IMR-90 (cell line): ENCODE measurements around the gene MMS19. TPM values are rescaled to one million over a fixed set of nuclear protein-coding genes. Genes with fewer than 3 reads are reported as not detected.

Source experiments
- ATAC-seq: fragments of 200-7000 bp; cut with Tn5 transposase; 2 replicates; pipeline ENCODE4 v1.9.1; 2020; ENCODE audit warnings: low read depth, mild to moderate bottlenecking, moderate library complexity
- BruUV-seq: library from RNA; stranded (reverse); fragments of 400-500 nt; replicated peaks from 2 replicates; lab custom pipeline; 2021; lab: Mats Ljungman, UMichigan
- CTCF ChIA-PET: fragments of 300-600 bp; formaldehyde crosslinking; extraction: SDS; loops from one replicate; lab custom pipeline; 2021; ENCODE audit warnings: antibody characterized with exemption; lab: Yijun Ruan, JAX
- POLR2A ChIA-PET: fragments of 300-600 bp; sonication (Branson Sonifier 250); formaldehyde crosslinking; loops from one replicate; lab custom pipeline; 2022; ENCODE audit warnings: antibody characterized with exemption; ENCODE audit not compliant: unreplicated experiment; lab: Charles Lee
- DNase-seq: peaks from one replicate; pipeline ENCODE4 v3.0.0; 2013
- H2AFZ ChIP-seq: replicated peaks from 2 replicates; pipeline ENCODE3; 2013; ENCODE audit warnings: low read length, mild to moderate bottlenecking; ENCODE audit not compliant: poor library complexity
- H2AK5ac ChIP-seq: 2 replicates; pipeline ENCODE4 v1.6.1; 2013; ENCODE audit warnings: low read depth, low read length, inconsistent platforms
- H2AK9ac ChIP-seq: replicated peaks from 2 replicates; pipeline ENCODE3; 2013; ENCODE audit warnings: mild to moderate bottlenecking, low read depth, low read length, moderate library complexity; ENCODE audit not compliant: poor library complexity
- H2BK120ac ChIP-seq: 2 replicates; pipeline ENCODE4 v1.6.1; 2013; ENCODE audit warnings: low read depth, low read length, inconsistent platforms
- H2BK15ac ChIP-seq: 3 replicates; pipeline ENCODE4 v1.6.1; 2013; ENCODE audit warnings: low read depth, low read length, inconsistent platforms
- H2BK20ac ChIP-seq: 2 replicates; pipeline ENCODE4 v1.6.1; 2013; ENCODE audit warnings: low read depth, mild to moderate bottlenecking, inconsistent platforms, low read length, moderate library complexity
- H2BK5ac ChIP-seq: 2 replicates; pipeline ENCODE4 v1.6.1; 2013; ENCODE audit warnings: mild to moderate bottlenecking, low read depth, low read length, inconsistent platforms; ENCODE audit not compliant: poor library complexity, severe bottlenecking
- H3K14ac ChIP-seq: replicated peaks from 2 replicates; pipeline ENCODE4 v1.6.1; 2013; ENCODE audit warnings: low read depth, low read length, inconsistent platforms
- H3K18ac ChIP-seq: 2 replicates; pipeline ENCODE4 v1.6.1; 2013; ENCODE audit warnings: low read depth, low read length, control low read depth
- H3K23ac ChIP-seq: 2 replicates; pipeline ENCODE4 v1.6.1; 2013; ENCODE audit warnings: low read depth, low read length, inconsistent platforms
- H3K27ac ChIP-seq: 2 replicates; pipeline ENCODE4 v1.5.1; 2013; ENCODE audit warnings: mild to moderate bottlenecking, control low read depth, low read length; ENCODE audit not compliant: insufficient read depth
- H3K27me3 ChIP-seq: 2 replicates; pipeline ENCODE4 v1.6.1; 2013; ENCODE audit warnings: low read length; ENCODE audit not compliant: control insufficient read depth, insufficient read depth
- H3K36me3 ChIP-seq: 2 replicates; pipeline ENCODE4 v1.6.1; 2013; ENCODE audit warnings: low read length, mixed read lengths; ENCODE audit not compliant: control insufficient read depth, insufficient read depth
- H3K4ac ChIP-seq: 2 replicates; pipeline ENCODE4 v1.6.1; 2013; ENCODE audit warnings: low read depth, low read length, inconsistent platforms
- H3K4me1 ChIP-seq: 2 replicates; pipeline ENCODE4 v1.6.1; 2013; ENCODE audit warnings: low read length, mixed read lengths; ENCODE audit not compliant: control insufficient read depth, insufficient read depth
- H3K4me2 ChIP-seq: 2 replicates; pipeline ENCODE4 v1.6.1; 2013; ENCODE audit warnings: low read depth, mild to moderate bottlenecking, control low read depth, low read length, moderate library complexity
- H3K4me3 ChIP-seq: 2 replicates; pipeline ENCODE4 v1.5.1; 2013; ENCODE audit warnings: low read depth, mild to moderate bottlenecking, control low read depth, low read length, moderate library complexity; ENCODE audit not compliant: insufficient read depth
- H3K56ac ChIP-seq: 2 replicates; pipeline ENCODE4 v1.6.1; 2013; ENCODE audit warnings: low read length, inconsistent platforms; ENCODE audit not compliant: insufficient read depth; ENCODE audit errors: extremely low read depth
- H3K79me1 ChIP-seq, 2 experiments: 2 replicates each; pipeline ENCODE4 v1.6.1; 2013; ENCODE audit warnings: low read length in 2 of 2, inconsistent platforms in 1 of 2, low read depth in 1 of 2
- H3K9ac ChIP-seq: 2 replicates; pipeline ENCODE4 v1.6.1; 2013; ENCODE audit warnings: low read depth, low read length, control low read depth
- H3K9me1 ChIP-seq: 2 replicates; pipeline ENCODE4 v1.6.1; 2013; ENCODE audit warnings: low read length, inconsistent platforms; ENCODE audit not compliant: insufficient read depth
- H3K9me3 ChIP-seq: 2 replicates; pipeline ENCODE4 v1.6.1; 2013; ENCODE audit warnings: low read length; ENCODE audit not compliant: control insufficient read depth, insufficient read depth
- H4K20me1 ChIP-seq: 2 replicates; pipeline ENCODE4 v1.6.1; 2013; ENCODE audit warnings: low read length, inconsistent platforms; ENCODE audit not compliant: insufficient read depth
- H4K5ac ChIP-seq: 2 replicates; pipeline ENCODE4 v1.6.1; 2013; ENCODE audit warnings: mild to moderate bottlenecking, low read depth, low read length, control low read depth
- H4K8ac ChIP-seq, 2 experiments: 2 replicates each; pipeline ENCODE4 v1.6.1; 2013; ENCODE audit warnings: low read depth in 2 of 2, low read length in 2 of 2, control low read depth in 1 of 2, inconsistent platforms in 1 of 2
- H4K91ac ChIP-seq: 2 replicates; pipeline ENCODE4 v1.6.1; 2013; ENCODE audit warnings: low read depth, low read length, inconsistent platforms; ENCODE audit not compliant: insufficient read depth
- BHLHE40 ChIP-seq: fragments of 150-350 bp; IDR thresholded peaks from 2 replicates; pipeline ENCODE4 v1.6.1; 2016; ENCODE audit warnings: mild to moderate bottlenecking, low read depth, low read length
- CEBPB ChIP-seq: IDR thresholded peaks from 2 replicates; pipeline ENCODE4 v1.6.1; 2012; ENCODE audit warnings: low read depth, low read length, improper control_type of control experiment
- CHD1 ChIP-seq: IDR thresholded peaks from 2 replicates; pipeline ENCODE4 v1.6.1; 2012; ENCODE audit warnings: low read depth, low read length, improper control_type of control experiment
- FOS ChIP-seq: fragments of 150-350 bp; IDR thresholded peaks from 2 replicates; pipeline ENCODE4 v1.6.1; 2016; ENCODE audit warnings: low read depth, low read length
- MAFK ChIP-seq: IDR thresholded peaks from 2 replicates; pipeline ENCODE4 v1.6.1; 2012; ENCODE audit warnings: low read depth, low read length, improper control_type of control experiment
- MAZ ChIP-seq: IDR thresholded peaks from 2 replicates; pipeline ENCODE4 v1.6.1; 2012; ENCODE audit warnings: low read depth, mild to moderate bottlenecking, low read length, improper control_type of control experiment, moderate library complexity, borderline replicate concordance
- MXI1 ChIP-seq: IDR thresholded peaks from 2 replicates; pipeline ENCODE4 v1.6.1; 2012; ENCODE audit warnings: low read depth, mild to moderate bottlenecking, low read length, moderate library complexity, borderline replicate concordance
- NFE2L2 ChIP-seq: fragments of 150-350 bp; IDR thresholded peaks from 2 replicates; pipeline ENCODE4 v1.6.1; 2016; ENCODE audit warnings: low read depth, mild to moderate bottlenecking, low read length
- POLR2A ChIP-seq: IDR thresholded peaks from 2 replicates; pipeline ENCODE4 v1.6.1; 2012; ENCODE audit warnings: mild to moderate bottlenecking, low read depth, low read length
- RAD21 ChIP-seq: IDR thresholded peaks from 2 replicates; pipeline ENCODE4 v1.6.1; 2012; ENCODE audit warnings: low read length, improper control_type of control experiment
- RCOR1 ChIP-seq: IDR thresholded peaks from 2 replicates; pipeline ENCODE4 v1.6.1; 2012; ENCODE audit warnings: mild to moderate bottlenecking, low read length, improper control_type of control experiment; ENCODE audit not compliant: insufficient replicate concordance
- RFX5 ChIP-seq: IDR thresholded peaks from 2 replicates; pipeline ENCODE4 v1.8.0; 2012; ENCODE audit warnings: low read depth, mild to moderate bottlenecking, low read length, moderate library complexity
- SMC3 ChIP-seq: fragments of 150-350 bp; IDR thresholded peaks from 2 replicates; pipeline ENCODE4 v1.6.1; 2016; ENCODE audit warnings: low read depth, mild to moderate bottlenecking, antibody characterized with exemption, low read length, moderate library complexity
- WGBS, 2 experiments: methylation state at CpG; one replicate each; pipeline versions ENCODE4 v1.1.5 to v1.1.7; 2013; ENCODE audit warnings: missing lambda C conversion rate in 2 of 2; ENCODE audit not compliant: insufficient read length in 1 of 2; ENCODE audit errors: extremely low coverage in 2 of 2; 5-methylcytosine and 5-hydroxymethylcytosine counted together
- dilution Hi-C: fragments of 300-500 bp; cut with HindIII; formaldehyde crosslinking; loops from one replicate; pipeline ENCODE4 v1.14.3; 2018; ENCODE audit warnings: low sequenced_read_pairs; ENCODE audit not compliant: unreplicated experiment
- in situ Hi-C: fragments of 300-500 bp; cut with MboI; formaldehyde crosslinking; loops from 3 replicates; pipeline ENCODE4 v1.14.3; 2019; ENCODE audit warnings: low sequenced_read_pairs, inconsistent platforms, mixed read lengths
- intact Hi-C: fragments of 100-400 bp; cut with micrococcal nuclease; formaldehyde crosslinking; loops from 2 replicates; pipeline ENCODE4 v1.10.0; 2022
- polyA plus RNA-seq, 3 experiments: library from polyadenylated mRNA; depleted of rRNA; stranded (reverse); fragments of >200 nt; gene quantifications; 2 replicates each; pipeline ENCODE4 v1.2.3, GENCODE V29; 2012; ENCODE audit warnings: low replicate concordance in 1 of 3
- total RNA-seq: library from RNA; depleted of rRNA; stranded (reverse); fragments of >200 nt; gene quantifications from 2 replicates; pipeline ENCODE4 v1.2.3, GENCODE V29; 2012
- TF ChIP-seq, protein P1 (sequence below): conservative IDR thresholded peaks from 2 replicates; pipeline ENCODE4 v1.5.1; 2012; ENCODE audit warnings: mild to moderate bottlenecking, low read depth, low read length, improper control_type of control experiment
- TF ChIP-seq, protein P2 (sequence below): fragments of 150-350 bp; IDR thresholded peaks from 2 replicates; pipeline ENCODE4 v1.6.1; 2017; ENCODE audit warnings: mild to moderate bottlenecking, antibody characterized with exemption, low read length, low read depth
- TF ChIP-seq, protein P3 (sequence below): fragments of 150-350 bp; IDR thresholded peaks from 2 replicates; pipeline ENCODE4 v1.6.1; 2016; ENCODE audit warnings: low read depth, mild to moderate bottlenecking, low read length, moderate library complexity, borderline replicate concordance

The MMS19 gene
- total and polyA plus RNA-seq, 2 of the 4 experiments (the other 2 are of a cell fraction): 70.1 to 72.7 TPM

DNA sequence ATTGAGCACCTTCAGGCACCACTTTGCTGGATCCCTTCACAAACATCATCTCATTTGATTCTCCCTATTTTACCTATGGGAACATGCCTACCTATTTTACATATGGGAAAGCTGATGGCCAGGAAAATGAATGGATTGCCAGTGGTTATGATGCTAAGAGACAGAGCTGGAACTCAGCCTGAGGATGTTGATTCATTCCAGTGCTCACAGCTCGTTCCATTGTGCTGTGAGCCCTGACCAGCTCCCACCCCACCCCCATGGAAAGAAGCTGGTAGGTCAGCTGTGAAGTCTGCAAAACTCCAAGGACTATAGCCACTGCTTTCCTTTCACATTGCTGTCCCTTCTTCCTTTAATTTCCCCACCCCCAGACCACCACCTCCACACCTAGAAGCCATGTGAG lies 10.1 kb upstream of the MMS19 start:
- Histone ChIP-seq H3K23ac (no peak overlapping the region), H3K27ac (no peak overlapping the region), H2BK5ac (no peak overlapping the region), H2AFZ (no peak overlapping the region), H3K4ac (no peak overlapping the region), H3K4me2 (no peak overlapping the region), H3K79me1 (peaks cover 40 to 88% of the 10 kb centered on the region in 2 experiments), H3K18ac (no peak overlapping the region), H4K5ac (no peak overlapping the region), H2BK20ac (no peak overlapping the region), H3K9me3 (no peaks in the 10 kb centered on the region), H2AK9ac (peak overlapping the region; percentile 79), H3K14ac (no peak overlapping the region), H3K56ac (no peak overlapping the region), H3K9me1 (peaks cover 16% of the 10 kb centered on the region), H2BK15ac (no peak overlapping the region), H3K4me3 (no peak overlapping the region), H3K27me3 (no peaks in the 10 kb centered on the region), H4K91ac (no peak overlapping the region), H2BK120ac (no peak overlapping the region), H3K9ac (no peak overlapping the region), H2AK5ac (no peak overlapping the region), H3K4me1 (peaks cover 9% of the 10 kb centered on the region), H4K20me1 (peaks cover 71% of the 10 kb centered on the region), H3K36me3 (no peaks in the 10 kb centered on the region), H4K8ac (no peak overlapping the region)
- WGBS, 2 experiments: no CpG with 5 or more reads among the region's 1 CpG
- no TSS peak for BruUV-seq
- ChIA-PET POLR2A (no interaction called here), CTCF (no interaction called here)
- in situ Hi-C loops (no loop called here), dilution Hi-C loops (no loop called here), intact Hi-C loops (no loop called here)
- DNase-seq: peak; percentile 72
- no peak for TF ChIP-seq SMC3
- TF ChIP-seq MXI1: no peak
- TF ChIP-seq RAD21: no peak
- TF ChIP-seq NFE2L2: no peak
- TF ChIP-seq, protein P1, sequence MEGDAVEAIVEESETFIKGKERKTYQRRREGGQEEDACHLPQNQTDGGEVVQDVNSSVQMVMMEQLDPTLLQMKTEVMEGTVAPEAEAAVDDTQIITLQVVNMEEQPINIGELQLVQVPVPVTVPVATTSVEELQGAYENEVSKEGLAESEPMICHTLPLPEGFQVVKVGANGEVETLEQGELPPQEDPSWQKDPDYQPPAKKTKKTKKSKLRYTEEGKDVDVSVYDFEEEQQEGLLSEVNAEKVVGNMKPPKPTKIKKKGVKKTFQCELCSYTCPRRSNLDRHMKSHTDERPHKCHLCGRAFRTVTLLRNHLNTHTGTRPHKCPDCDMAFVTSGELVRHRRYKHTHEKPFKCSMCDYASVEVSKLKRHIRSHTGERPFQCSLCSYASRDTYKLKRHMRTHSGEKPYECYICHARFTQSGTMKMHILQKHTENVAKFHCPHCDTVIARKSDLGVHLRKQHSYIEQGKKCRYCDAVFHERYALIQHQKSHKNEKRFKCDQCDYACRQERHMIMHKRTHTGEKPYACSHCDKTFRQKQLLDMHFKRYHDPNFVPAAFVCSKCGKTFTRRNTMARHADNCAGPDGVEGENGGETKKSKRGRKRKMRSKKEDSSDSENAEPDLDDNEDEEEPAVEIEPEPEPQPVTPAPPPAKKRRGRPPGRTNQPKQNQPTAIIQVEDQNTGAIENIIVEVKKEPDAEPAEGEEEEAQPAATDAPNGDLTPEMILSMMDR: no peak
- TF ChIP-seq CHD1: no peak
- TF ChIP-seq MAFK: no peak
- TF ChIP-seq, protein P2, sequence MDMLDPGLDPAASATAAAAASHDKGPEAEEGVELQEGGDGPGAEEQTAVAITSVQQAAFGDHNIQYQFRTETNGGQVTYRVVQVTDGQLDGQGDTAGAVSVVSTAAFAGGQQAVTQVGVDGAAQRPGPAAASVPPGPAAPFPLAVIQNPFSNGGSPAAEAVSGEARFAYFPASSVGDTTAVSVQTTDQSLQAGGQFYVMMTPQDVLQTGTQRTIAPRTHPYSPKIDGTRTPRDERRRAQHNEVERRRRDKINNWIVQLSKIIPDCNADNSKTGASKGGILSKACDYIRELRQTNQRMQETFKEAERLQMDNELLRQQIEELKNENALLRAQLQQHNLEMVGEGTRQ: no peak
- TF ChIP-seq, protein P3, sequence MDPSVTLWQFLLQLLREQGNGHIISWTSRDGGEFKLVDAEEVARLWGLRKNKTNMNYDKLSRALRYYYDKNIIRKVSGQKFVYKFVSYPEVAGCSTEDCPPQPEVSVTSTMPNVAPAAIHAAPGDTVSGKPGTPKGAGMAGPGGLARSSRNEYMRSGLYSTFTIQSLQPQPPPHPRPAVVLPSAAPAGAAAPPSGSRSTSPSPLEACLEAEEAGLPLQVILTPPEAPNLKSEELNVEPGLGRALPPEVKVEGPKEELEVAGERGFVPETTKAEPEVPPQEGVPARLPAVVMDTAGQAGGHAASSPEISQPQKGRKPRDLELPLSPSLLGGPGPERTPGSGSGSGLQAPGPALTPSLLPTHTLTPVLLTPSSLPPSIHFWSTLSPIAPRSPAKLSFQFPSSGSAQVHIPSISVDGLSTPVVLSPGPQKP: no peak
- TF ChIP-seq CEBPB: no peak
- no peak for TF ChIP-seq MAZ
- no peak for TF ChIP-seq BHLHE40
- no peak for TF ChIP-seq RFX5
- no peak for TF ChIP-seq FOS
- TF ChIP-seq POLR2A: no peak
- TF ChIP-seq RCOR1: no peak
- ATAC-seq: peak; percentile 90
